GM21737 (cell line): Measurements from ENCODE around the gene KRTAP10-1.

Experiments
- ATAC-seq: cut with Tn5 transposase; IDR thresholded peaks from one replicate; pipeline ENCODE4 v1.9.1; 2021; ENCODE audit warnings: mild to moderate bottlenecking, moderate library complexity; ENCODE audit not compliant: unreplicated experiment

KRTAP10-1 gene

DNA sequence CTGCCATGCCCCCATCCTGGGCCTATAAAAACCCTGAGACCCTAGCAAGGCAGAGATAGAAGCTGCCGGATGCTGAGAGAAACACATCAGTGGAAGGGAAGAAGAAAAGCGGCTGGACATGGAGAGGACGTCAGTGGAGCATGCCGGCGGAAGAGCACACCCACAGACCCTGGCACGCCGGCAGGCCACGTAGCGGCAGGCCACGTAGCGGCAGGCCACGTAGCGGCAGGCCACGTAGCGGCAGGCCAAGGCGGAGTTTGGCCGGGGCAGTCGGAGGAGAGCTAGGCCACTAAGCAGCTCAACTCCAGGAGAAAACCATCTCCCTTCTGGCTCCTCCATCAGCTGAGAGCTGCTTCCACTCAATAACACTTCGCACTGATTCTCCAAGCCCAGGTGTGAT is 49.6 kb downstream of the KRTAP10-1 start:
- ATAC-seq: no peak

DNA sequence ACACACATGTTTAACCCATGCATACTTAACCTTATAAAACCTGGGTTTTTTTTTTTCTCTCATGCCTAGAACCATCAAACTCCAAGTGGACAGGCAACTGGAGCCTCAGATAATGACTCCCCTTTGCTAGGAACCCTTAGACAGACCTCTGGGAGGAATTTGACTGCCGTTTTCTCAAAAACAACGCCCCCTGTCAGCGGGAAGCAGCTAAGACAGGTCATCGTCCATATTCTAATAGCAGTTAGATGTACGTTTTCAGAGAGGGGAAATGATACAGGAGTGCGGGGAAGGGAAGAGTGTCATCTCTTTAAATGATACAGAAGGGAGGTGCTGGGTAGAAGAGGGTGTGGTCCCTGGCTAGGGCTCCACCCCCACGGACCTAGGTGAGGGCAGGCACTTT is 50.0 kb downstream of the KRTAP10-1 start:
- ATAC-seq: no peak
